Left hindlimb (tissue), 1 donor: ENCODE measurements around the gene CD40.

Experiments used
- DNase-seq: peaks from one replicate; pipeline ENCODE4 v3.0.0-alpha.2; 2018

The CD40 gene

GRCh38 chr20:46175127-46175494, 57.0 kb downstream of the CD40 start:
- no peak for DNase-seq

- no peak for DNase-seq
Observed at GRCh38 chr20:46176739-46177378, 58.7 kb downstream of the CD40 start.

- no peak for DNase-seq
Observed at GRCh38 chr20:46177768-46178167, 59.7 kb downstream of the CD40 start.

GRCh38 chr20:46178891-46179290, 60.8 kb downstream of the CD40 start:
- DNase-seq = no peak
